T-helper 2 cell treated with Interferon-gamma antibody and Interleukin-4, amounts not matched to agents 100 ng/mL and 5 ng/mL, for 36 hours (primary cell): ENCODE results near the gene VAV2. TPM values are rescaled to one million over a fixed set of nuclear protein-coding genes. Genes with fewer than 3 reads are reported as not detected.

ENCODE experiments used
- intact Hi-C: fragments of 100-400 bp; cut with micrococcal nuclease; formaldehyde crosslinking; loops from one replicate; pipeline ENCODE4 v1.15.1; 2023
- total RNA-seq: library from RNA; stranded (reverse); gene quantifications from 2 replicates; pipeline ENCODE4 v1.2.3, GENCODE V29; 2022

The VAV2 gene
- total RNA-seq, 1 donor from 2014 or later: 7.3 TPM

DNA sequence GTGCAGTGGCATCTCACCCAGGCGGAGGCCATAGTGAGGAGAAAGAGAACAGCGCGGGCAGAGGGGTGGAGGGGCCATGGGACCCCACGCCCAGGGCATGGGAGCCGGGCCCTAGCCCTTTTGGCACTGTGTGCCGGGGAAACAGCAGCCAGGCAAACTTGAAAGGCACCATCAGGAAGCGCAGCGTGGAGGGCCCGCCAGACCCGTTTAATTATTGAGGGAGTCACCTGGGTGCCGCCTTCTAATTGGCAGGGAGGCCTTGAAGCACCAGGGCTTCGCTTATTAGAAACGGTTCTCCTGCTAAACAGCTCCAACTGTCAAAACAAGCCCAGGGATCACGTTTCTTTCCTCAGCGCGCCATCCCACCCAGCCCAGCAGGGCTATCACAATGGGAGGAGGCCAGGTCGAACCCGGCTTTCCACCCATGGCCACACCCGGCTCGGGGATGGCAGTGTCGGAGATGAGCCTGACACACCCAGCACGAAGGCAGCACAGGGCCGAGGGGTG, 149.3 kb downstream of the VAV2 start:
- intact Hi-C loops: no loop called here

DNA sequence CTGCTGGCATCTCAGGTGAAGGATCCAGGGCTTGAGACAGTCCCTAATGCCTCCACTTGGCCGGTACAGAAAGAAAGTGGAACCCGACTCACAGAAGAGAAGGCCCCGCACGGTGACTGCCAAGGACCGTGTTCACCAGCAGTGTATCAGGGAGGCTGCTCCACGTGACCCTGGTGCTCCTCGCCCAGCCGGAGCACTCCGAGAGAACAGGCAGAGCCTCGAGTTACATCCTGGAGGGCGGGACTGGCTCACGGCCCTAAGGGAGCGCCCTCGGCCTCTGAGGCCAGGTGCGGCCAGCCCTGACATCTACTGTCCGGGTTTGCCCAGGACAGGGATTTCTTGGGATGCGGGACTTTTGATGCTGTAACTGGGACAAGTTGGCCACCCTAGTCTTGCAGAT, 149.9 kb downstream of the VAV2 start:
- intact Hi-C loops: no loop called here

DNA sequence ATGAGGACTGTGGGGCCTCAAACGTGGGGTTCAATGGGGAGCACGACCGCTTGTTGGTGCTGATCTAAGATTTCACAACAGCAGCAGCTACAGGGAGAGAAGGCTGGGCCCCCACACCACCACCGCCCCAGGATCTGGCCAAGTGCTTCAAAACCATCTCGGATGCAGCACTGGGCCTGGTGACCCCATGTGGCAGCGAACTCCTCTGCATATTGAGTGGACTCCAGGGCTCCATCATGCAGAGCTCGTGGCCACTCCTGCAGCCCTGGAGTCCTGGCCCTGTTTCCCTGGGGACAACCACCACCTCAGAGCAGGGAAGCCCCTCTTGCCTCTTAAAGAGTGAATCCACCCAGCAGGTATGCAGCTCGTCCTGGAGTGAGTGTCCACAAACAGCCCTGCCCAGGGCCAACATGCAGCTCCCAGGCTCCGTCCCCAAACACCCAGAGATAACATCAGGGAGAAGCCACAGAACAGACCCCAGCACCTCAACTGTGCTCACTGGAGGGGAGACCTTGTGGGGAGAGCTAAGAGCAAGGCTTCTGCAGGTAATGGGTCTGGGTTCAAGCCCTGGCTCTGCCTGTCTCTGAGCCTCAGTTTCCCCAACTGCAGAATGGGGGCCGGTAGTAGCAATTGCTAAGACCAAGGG, 150.8 kb downstream of the VAV2 start:
- intact Hi-C loops: no loop called here

DNA sequence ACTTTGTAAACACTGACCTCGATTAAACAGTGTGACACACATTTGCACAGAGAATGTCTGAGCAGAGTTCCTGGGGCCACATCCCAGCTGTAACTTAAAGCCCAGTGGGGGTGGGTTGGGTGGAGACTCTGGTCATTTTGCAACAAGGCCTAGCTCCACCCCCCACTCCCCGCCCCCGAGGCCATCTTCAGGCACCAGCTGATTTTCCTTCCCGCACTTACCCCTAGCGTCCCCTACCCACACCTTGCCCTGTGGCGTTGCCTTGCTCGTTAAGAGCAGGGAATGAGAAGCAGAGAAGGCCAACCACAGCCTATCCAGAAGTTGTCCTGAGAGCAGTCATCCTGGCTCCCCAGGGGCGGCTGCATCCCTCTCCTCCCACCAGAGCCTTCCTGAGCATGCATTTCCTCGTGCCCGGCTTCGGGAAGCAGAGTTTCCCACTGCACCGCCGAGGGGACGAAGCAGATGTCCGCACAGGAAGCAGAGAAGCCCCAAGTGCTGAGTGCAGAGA, 152.2 kb downstream of the VAV2 start:
- intact Hi-C loops: no loop called here

DNA sequence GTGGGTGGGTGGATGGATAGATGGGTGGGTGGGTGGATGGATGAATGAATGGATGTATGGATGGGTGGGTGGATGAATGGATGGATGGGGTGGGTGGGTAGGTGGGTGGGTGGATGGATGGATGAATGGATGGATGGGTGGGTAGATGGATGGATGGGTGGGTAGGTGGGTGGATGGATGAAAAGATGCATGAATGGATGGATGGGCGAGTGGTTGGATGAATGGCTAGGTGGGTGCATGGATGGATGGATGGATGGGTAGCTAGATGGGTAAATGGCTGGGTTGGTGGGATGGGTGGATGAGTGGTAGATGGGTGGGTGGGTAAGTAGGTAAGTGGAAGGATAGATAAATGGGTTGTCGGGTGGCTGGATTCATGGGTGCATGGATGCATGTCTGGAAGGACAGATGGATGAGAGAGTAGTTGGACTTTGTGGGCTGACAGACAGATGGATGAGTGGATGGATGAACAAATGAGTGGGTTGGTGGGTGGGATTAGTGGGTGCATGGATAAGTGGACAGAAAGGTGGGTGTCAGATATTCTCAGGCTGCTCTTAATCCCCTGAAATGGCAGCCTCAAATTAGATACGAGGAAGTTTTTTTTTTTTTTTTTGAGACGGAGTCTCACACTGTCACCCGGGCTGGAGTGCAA, 153.1 kb downstream of the VAV2 start:
- intact Hi-C loops: no loop called here

DNA sequence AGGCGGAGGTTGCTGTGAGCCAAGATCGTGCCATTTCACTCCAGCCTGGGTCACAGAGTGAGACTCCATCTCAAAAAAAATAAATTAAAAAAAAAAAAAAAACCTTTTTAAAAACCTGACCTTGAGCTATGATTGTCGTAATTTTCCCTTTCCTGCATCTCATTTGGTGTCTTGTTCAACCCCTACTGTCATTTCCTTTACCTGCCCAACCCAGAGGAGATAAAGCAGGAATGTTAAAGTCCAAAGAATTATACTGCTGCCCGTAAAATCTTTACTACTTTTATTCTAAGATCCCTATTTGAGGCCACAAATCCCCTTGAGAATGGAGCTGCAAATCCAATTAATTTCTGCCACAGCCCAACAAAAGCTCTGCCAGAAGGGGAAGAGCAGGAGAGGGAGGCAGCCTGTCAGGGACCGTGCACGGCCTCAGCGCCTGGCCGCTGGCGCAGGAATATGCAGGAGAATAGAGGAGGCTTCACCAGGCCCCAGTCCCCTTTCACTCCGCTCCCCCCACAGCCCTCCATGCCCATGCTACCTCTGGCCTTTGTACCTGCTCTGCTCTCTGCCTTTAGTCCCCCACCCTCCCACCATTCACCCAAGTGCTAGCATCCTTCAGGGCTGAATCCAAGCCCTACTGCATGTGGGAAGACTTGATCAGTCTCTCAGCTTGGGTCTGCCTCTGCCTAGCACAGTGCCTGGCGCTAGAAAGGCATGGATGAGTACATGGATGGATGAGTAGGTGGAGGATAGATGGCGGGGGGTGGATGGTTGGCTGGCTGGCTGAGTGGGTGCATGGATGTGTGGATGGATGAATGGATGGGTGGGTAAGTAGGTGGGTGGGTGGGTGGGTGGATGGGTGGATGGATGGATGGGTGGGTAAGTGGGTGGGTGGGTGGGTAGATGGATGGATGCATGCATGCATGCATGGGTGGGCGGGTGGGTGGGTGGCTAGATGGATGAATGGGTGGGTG, 154.2 kb downstream of the VAV2 start:
- intact Hi-C loops: no loop called here

DNA sequence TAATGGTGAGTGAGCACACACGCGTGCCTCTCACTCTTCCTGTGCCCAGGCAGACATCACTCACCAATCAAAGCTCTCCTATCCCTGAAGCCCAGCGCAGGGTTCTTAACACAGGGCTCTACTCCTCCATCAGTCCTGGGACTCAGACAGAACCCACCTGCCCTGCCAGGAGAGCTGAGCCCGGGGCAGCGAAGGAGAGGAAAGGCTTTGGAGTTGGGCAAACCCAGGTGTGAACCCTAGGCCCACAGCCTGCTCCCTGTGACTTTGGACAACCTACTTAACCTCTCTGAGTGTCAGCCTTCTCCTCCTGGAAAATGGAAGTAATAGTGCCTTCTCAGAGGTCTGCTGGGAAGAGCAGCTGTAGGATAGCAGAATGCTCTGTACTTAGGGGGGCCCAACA, 155.3 kb downstream of the VAV2 start:
- intact Hi-C loops: no loop called here

DNA sequence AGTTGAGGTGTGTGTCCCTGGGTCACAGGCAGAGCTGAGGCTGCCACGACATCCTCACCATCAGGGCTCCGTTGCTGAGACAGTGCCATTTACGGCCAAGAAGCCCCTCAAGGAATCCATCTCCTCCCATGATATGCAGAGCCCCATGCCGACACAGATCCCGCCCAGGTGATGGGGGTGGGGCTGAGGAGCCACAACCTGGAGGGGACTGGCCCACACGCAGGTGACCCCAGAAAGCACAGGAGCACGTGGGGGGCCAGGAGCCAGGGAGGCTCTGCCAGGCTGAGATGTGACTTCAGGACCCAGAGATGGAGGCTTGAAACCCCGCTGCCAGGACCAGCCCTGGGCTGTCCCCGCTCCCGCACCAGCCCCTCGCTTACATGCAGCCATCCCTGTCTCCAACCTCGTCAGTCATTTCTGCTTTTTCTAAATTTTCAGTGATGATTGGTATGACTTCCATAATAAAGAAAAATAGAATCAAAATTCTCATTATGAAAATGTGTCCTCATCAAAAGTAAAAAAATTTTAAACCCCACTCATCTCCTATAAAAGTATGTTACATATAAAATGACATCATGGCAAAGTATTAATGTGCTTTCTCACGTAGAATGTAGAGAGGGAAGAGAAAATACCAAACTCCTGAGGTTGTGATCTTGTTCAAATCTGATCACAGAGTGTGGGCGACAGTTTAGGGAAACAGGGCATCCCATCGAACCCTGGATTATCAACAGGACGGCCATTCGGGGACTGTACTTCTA, 155.9 kb downstream of the VAV2 start:
- intact Hi-C loops: no loop called here

DNA sequence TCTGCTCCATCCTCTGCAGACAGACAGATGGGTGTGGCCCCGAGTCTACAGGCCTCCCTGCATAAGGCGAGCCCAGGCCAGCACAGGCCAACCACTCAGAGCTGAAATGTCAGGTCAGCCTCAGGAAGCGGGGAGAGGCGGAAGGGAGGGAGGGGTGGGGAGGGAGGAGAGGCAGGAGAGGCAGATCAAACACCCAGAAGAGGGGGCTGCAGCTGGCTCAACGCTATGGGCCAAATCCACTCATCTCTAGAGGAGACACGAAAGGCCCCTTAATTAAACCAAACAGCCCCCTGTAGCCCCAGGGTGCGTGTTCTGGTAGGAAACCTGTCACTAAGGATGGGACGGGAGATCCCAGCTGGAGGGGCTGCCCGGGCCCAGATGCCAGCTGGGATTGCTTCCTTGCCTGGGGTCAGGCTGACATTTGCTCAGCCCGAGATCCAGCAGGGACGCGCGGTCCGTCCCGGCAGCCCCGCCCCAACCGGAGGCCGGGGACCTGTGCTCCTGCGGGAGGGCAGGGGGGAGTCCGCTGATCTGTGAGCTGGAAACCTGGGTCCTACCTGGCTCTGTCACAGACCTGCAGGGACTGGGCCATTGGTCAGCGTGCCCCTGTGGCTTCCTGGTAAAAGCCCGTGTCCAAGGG, 156.7 kb downstream of the VAV2 start:
- intact Hi-C loops: no loop called here

DNA sequence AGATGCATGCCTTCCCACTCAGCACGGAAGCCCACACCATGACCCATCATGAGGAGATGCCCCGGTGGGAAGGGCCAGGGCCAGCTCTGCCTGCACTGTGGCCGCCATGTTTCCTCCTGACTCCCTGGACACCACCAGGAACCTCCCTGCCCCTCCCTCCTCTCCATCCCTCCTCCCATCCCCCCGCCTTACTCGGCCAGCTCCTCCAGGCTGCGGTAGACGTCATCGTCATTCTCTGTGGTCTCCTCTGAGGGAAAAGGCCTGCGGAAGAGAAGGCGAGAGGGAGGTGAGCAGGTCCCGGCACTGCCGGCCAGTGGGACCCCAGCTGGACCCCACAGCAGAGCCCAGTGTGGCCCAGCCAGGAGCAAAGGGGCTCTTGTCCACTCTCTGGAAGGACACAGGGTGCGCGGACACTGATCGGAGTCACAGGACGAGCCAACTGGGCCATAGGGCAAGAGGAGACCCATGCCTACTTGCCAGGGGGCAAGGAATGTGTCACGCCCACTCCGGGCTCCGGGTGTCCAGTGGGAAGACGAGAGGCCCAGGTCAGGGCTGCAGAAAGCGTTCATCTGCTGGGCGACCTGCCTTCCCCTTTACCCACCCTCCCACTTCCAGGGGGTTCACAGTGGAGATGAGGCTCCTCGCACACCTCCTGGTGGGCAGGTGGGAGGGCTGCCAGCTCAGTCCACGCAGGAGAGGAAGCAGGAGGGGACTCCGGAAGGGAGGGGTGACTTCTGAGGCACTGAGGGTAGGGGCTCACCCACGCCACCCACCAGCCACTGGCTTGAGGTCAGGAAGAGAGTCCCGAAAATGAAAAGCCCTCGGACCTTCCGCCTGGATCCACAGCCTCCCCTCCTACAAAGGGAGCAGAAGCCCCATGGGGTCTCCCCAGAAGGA, 157.8 kb downstream of the VAV2 start:
- intact Hi-C loops: no loop called here

DNA sequence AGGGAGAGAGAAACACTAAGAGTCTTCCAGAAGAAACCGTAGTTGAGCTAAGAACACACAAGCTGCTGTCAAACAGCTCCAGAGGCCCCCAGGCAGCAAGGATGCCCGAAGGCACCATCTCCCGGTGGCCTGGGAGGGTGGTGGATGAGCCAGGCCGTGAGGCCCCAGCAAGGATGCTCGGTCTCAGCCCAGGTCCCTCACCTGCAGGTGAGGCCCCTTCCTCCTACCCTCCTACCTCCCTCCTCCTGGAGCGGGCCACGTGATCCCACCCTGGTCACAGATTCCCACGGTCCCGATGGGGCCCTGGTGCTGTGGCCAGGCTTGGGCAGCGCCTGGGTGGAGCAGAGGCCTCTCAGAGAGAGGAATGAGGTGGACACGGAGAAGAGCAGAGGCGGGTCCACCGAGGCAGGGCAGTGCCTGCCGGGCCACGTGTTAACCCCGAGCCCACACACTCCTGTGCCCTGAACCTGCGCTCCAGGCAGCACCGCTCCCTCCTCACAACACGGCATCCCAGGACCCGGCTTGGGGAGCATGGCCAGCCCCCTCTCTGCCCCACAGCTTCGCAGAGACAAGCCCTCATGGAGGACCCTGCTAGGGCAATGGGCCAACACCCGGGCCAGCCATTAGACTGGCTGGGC, 158.6 kb downstream of the VAV2 start:
- intact Hi-C loops: no loop called here

DNA sequence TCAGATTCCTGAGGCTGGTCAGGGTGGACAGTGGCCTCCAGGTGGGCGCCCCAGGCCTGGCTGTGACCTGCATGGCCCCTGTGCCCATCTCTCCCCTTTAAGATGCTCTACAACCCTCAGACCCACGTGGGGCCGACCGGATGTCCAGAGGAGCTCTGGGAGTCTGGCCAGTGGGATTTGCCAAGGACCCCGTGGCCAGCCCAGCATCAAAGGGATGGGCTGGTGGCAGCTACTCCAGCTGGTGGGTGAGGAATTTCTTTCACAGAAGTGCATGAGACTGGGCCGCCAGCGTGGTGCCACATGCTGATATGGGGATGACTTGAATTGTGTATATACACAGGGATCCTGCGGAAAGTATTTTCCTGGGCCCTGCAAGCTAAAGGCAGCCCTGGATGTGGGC, 159.2 kb downstream of the VAV2 start:
- intact Hi-C loops: no loop called here

DNA sequence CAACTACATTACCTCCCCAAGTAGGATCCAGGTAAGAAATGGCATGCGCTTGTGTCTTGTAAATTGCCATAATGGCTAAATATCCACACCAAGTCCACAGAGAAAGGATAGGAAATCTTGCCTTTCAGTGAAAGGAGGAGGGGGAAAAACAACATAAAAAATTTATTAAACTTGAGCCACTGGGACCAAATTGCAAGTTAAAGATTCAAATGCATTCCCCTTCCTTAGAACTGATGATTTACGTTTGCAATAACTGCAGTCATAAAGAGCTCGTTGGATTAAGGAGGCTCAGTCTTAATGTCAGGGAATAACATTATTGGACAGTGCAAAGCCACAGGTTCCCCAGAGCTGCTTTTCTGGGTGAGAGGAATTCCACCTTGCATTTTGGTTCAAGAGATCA, 161.4 kb downstream of the VAV2 start:
- intact Hi-C loops: no loop called here

DNA sequence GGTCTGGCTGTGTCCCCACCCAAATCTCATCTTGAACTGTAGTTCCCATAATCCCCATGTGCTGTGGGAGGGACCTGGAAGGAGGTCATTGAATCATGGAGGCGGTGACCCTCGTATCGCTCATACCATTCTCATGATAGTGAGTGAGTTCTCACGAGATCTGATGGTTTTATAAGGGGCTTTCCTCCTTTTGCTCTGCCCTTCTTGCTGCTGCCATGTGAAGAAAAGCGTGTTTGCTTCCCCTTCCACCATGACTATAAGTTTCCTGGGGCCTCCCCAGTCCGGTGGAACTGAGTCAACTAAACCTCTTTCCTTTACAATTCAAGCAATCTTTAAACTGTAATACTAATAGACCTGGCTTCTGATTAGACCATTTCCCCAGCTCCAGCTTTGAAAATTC, 161.8 kb downstream of the VAV2 start:
- intact Hi-C loops: no loop called here

DNA sequence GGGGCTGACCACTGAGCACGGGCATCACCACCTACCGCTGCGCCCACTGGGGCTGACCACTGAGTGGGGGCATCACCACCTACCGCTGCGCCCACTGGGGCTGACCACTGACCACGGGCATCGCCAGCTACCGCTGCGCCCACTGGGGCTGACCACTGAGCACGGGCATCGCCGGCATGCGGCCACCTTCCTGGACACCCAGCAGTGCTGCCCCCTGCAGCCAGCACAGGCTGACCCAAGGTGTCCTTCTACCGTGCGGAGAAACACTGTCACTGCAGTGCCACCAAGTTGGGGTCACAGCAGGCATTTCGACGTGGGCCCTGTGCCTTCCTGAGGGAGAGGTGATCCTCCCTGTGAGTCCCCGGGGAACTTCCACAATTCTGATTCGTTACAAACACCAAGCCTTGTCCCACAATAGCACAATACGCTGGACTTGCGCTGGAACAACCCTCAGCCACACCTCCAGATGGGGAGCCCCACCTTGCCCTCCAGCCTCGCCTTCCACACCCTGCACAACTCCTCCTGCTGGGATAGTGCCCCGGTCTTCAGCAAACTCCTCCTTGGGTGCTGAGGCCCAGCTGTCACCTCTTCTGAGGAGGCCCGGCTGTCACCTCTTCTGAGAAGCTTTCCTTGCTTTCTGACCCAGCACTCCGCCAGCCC, 163.7 kb downstream of the VAV2 start:
- intact Hi-C loops: no loop called here

DNA sequence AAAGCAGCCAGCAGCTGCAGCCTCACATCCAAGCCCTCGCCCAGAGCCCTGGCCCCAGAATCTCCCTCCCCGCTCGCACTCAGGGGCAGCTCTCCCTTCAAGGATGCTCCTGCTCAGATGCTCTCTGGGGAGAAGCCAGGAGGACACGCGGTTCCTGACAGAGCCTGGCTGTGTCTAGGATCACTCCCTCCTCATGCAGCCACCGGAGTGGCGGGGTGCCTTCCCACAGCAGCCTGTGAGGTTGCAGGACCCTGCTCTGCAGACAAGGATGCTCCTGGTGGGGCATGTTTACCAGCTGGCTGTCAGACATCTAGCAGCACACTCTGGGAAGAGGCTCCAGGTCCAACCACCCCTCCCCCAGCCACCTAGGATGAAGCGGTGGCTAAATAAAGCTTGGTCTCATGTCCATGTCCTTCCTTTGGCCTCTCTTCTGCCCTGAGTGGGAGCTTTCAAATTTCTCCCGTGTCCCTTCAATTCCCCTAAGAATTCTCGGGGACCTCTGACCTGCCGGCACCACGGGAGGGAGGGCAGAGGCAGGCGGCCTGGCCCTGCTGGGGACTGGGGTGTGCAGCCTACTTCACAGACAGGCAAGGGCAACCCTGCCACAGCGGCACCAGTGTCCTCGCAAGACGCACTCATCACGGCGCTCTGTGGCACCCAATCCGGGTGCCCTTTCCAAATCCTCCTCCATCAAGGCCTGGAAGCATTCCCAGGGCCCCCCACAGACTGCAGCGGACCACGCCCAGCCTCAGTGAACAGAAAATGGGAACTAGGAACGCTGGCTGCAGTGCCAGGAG, 165.6 kb downstream of the VAV2 start:
- intact Hi-C loops: no loop called here

DNA sequence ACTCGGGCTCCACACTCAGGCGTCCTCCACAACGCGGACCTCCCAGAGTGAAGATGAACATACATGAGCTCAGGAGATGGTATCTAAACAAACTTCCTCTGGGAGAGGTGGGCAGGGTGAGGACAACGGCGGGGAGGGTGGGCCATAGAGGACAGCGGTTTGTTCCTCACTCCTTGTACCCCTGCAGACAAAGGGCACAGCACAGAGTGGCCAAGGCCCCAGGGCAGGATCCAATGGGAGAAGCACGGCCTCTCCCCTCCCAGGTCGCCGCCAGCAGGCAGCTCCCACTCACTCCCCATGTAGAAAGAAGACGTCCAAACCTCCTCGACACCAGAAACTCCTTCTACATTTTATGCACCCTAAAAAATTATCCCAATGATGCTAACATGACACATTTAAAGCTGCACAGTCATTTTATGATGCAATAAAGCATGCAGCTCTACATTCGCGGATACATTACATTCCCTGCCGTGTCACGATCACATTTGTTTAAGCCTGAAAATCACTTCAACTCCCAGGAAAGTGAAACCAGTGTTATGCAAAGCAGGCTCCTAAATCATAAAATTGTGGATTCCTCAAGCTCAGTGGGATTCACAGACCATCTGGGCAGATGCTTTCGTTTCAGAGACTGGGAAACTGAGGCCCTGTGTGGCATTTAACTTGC, 166.4 kb downstream of the VAV2 start:
- intact Hi-C loops: no loop called here
